Suppressor macrophage (primary cell): ENCODE results near the gene ATP8A1.
A peak's percentile ranks its signal among the peaks of the same experiment; 100 is the strongest.

Source experiments
- DNase-seq, 4 experiments: peaks; one replicate each; pipeline ENCODE4 v3.0.0-alpha.2; 2020 to 2022

ATP8A1 gene

GRCh38 chr4:42625329-42625728 lies 31.6 kb downstream of the ATP8A1 start:
- no peak for DNase-seq

- no peak for DNase-seq
Measured at GRCh38 chr4:42624551-42624950, 32.4 kb downstream of the ATP8A1 start.

GRCh38 chr4:42618023-42618422 lies 38.9 kb downstream of the ATP8A1 start:
- DNase-seq: no peak

- DNase-seq: no peak
Measured at GRCh38 chr4:42617030-42617429, 39.9 kb downstream of the ATP8A1 start.

- DNase-seq: no peak
Measured at GRCh38 chr4:42616572-42616971, 40.3 kb downstream of the ATP8A1 start.

GRCh38 chr4:42615131-42615763 lies 41.7 kb downstream of the ATP8A1 start:
- no peak for DNase-seq

- no peak for DNase-seq
Measured at GRCh38 chr4:42612898-42613297, 44.0 kb downstream of the ATP8A1 start.

GRCh38 chr4:42610941-42611340 lies 46.0 kb downstream of the ATP8A1 start:
- no peak for DNase-seq

- no peak for DNase-seq
Measured at GRCh38 chr4:42609051-42609450, 47.9 kb downstream of the ATP8A1 start.

GRCh38 chr4:42608551-42608950 lies 48.4 kb downstream of the ATP8A1 start:
- no peak for DNase-seq

- DNase-seq: no peak
Measured at GRCh38 chr4:42607011-42607726, 49.7 kb downstream of the ATP8A1 start.

GRCh38 chr4:42605264-42605663 lies 51.6 kb downstream of the ATP8A1 start:
- no peak for DNase-seq

GRCh38 chr4:42603862-42604261 lies 53.0 kb downstream of the ATP8A1 start:
- no peak for DNase-seq

- DNase-seq: peak in 1 of 4 experiments; percentile 5
Measured at GRCh38 chr4:42600578-42600977, 56.3 kb downstream of the ATP8A1 start.

GRCh38 chr4:42596918-42597317 lies 60.0 kb downstream of the ATP8A1 start:
- DNase-seq: no peak

- no peak for DNase-seq
Measured at GRCh38 chr4:42594888-42595287, 62.0 kb downstream of the ATP8A1 start.

- no peak for DNase-seq
Measured at GRCh38 chr4:42588909-42589308, 68.0 kb downstream of the ATP8A1 start.

- DNase-seq: no peak
Measured at GRCh38 chr4:42586775-42587174, 70.1 kb downstream of the ATP8A1 start.

GRCh38 chr4:42579903-42580302 lies 77.0 kb downstream of the ATP8A1 start:
- no peak for DNase-seq

GRCh38 chr4:42578187-42578586 lies 78.7 kb downstream of the ATP8A1 start:
- DNase-seq: no peak

GRCh38 chr4:42574870-42575430 lies 82.0 kb downstream of the ATP8A1 start:
- DNase-seq: peak in 2 of 4 experiments; percentile 7 to 21

GRCh38 chr4:42573249-42573648 lies 83.7 kb downstream of the ATP8A1 start:
- DNase-seq: no peak

GRCh38 chr4:42570221-42570620 lies 86.7 kb downstream of the ATP8A1 start:
- no peak for DNase-seq

- peak; percentile 75 to 84 (median 79) for DNase-seq
Measured at GRCh38 chr4:42568610-42569207, 88.2 kb downstream of the ATP8A1 start.
